BE2C (cell line): ENCODE data around the gene PSD2.

Experiments
- DNase-seq: peaks from one replicate; pipeline ENCODE4 v3.0.0-alpha.2; 2020
- H3K27me3 ChIP-seq: fragments of 250-450 bp; sonication (Bioruptor Pico); 2 replicates; pipeline ENCODE4 v1.5.1; 2020; ENCODE audit warnings: mild to moderate bottlenecking
- H3K36me3 ChIP-seq: fragments of 250-450 bp; sonication (Bioruptor Pico); 2 replicates; pipeline ENCODE4 v1.5.1; 2020; ENCODE audit warnings: mild to moderate bottlenecking
- H3K4me1 ChIP-seq: fragments of 250-450 bp; sonication (Bioruptor Pico); 2 replicates; pipeline ENCODE4 v1.5.1; 2020
- H3K4me3 ChIP-seq: 2 replicates; pipeline ENCODE4 v1.5.1; 2011; ENCODE audit warnings: low read depth, low read length
- H3K9me3 ChIP-seq: fragments of 250-450 bp; sonication (Bioruptor Pico); 2 replicates; pipeline ENCODE4 v1.5.1; 2020
- CTCF ChIP-seq: IDR thresholded peaks from 2 replicates; pipeline ENCODE4 v1.5.1; 2012; ENCODE audit warnings: mild to moderate bottlenecking, low read depth, low read length

PSD2 gene

GRCh38 chr5:139812836-139813805, 17.5 kb downstream of the PSD2 start:
- Histone ChIP-seq H3K9me3 (no peaks in the 10 kb centered on the region), H3K4me1 (no peaks in the 10 kb centered on the region), H3K36me3 (no peaks in the 10 kb centered on the region), H3K27me3 (no peaks in the 10 kb centered on the region), H3K4me3 (no peak overlapping the region)
- TF ChIP-seq CTCF, result no peak
- no peak for DNase-seq

- Histone ChIP-seq H3K36me3 (no peaks in the 10 kb centered on the region), H3K4me3 (no peak overlapping the region), H3K4me1 (no peaks in the 10 kb centered on the region), H3K9me3 (no peaks in the 10 kb centered on the region), H3K27me3 (no peaks in the 10 kb centered on the region)
- DNase-seq, result no peak
- TF ChIP-seq CTCF, result no peak
Observed at GRCh38 chr5:139814191-139814601, 18.6 kb downstream of the PSD2 start.

- H3K36me3 ChIP-seq, result no peaks in the 10 kb centered on the region
- DNase-seq, result peak; percentile 53
- no peaks in the 10 kb centered on the region for H3K9me3 ChIP-seq
- TF ChIP-seq CTCF, result no peak
- no peaks in the 10 kb centered on the region for H3K27me3 ChIP-seq
- no peaks in the 10 kb centered on the region for H3K4me1 ChIP-seq
- no peak overlapping the region for H3K4me3 ChIP-seq
Observed at GRCh38 chr5:139814704-139815280, 19.2 kb downstream of the PSD2 start.

- Histone ChIP-seq H3K36me3 (no peaks in the 10 kb centered on the region), H3K4me3 (no peak overlapping the region), H3K27me3 (no peaks in the 10 kb centered on the region), H3K4me1 (no peaks in the 10 kb centered on the region), H3K9me3 (no peaks in the 10 kb centered on the region)
- TF ChIP-seq CTCF, result no peak
- DNase-seq, result no peak
Observed at GRCh38 chr5:139816566-139816965, 21.0 kb downstream of the PSD2 start.

GRCh38 chr5:139817362-139817761, 21.8 kb downstream of the PSD2 start:
- peak; percentile 5 for DNase-seq
- no peak for TF ChIP-seq CTCF
- H3K27me3 ChIP-seq, result no peaks in the 10 kb centered on the region
- H3K36me3 ChIP-seq, result no peaks in the 10 kb centered on the region
- no peaks in the 10 kb centered on the region for H3K9me3 ChIP-seq
- no peaks in the 10 kb centered on the region for H3K4me1 ChIP-seq
- no peak overlapping the region for H3K4me3 ChIP-seq

- Histone ChIP-seq H3K4me3 (no peak overlapping the region), H3K36me3 (no peaks in the 10 kb centered on the region), H3K9me3 (no peaks in the 10 kb centered on the region), H3K4me1 (no peaks in the 10 kb centered on the region), H3K27me3 (no peaks in the 10 kb centered on the region)
- TF ChIP-seq CTCF, result no peak
- DNase-seq, result no peak
Observed at GRCh38 chr5:139817970-139818369, 22.4 kb downstream of the PSD2 start.
